ENCODE results near the gene LPP. TPM values are rescaled to one million over a fixed set of nuclear protein-coding genes. Genes with fewer than 3 reads are reported as not detected.

Gene LPP
- total and polyA plus RNA-seq, 4 donors = 11.1 to 219 (median 66.5) TPM

GRCh38 chr3:188861842-188862744 lies 708.1 kb downstream of the LPP start:
- peaks cover 3 to 16% (median 10%) of the 10 kb centered on the region in 5 donors for H3K4me1 ChIP-seq (ENCODE audit: control insufficient read depth in 5 of 5, insufficient read depth in 5 of 5, low read length in 5 of 5)
- no peak for TF ChIP-seq CTCF (IDR thresholded peaks at IDR 0.05; ENCODE audit: control extremely low read depth, extremely low read depth)
- H3K27ac ChIP-seq (ENCODE audit: low read depth in 1 of 2, low read length in 1 of 2) = no peak overlapping the region
- H3K4me3 ChIP-seq = no peak overlapping the region
- H3K9me3 ChIP-seq (ENCODE audit: control insufficient read depth in 4 of 4, insufficient read depth in 3 of 4, low read length in 3 of 4) = no peaks in the 10 kb centered on the region
- ATAC-seq (ENCODE audit: insufficient read depth, low FRiP score) (no peak), DNase-seq (no peak)
- WGBS, 2 donors = 82 to 87% methylated on average over 5 of the region's 5 CpGs
- H3K36me3 ChIP-seq (ENCODE audit: control insufficient read depth in 4 of 4, insufficient read depth in 4 of 4, low read length in 4 of 4) = peaks cover 0 to 7% (median 5%) of the 10 kb centered on the region in 4 donors
- no peak overlapping the region for H3K9ac ChIP-seq (ENCODE audit: insufficient read depth in 1 of 2, low read length in 2 of 2)
- no peaks in the 10 kb centered on the region for H3K27me3 ChIP-seq (ENCODE audit: control insufficient read depth in 3 of 3, insufficient read depth in 3 of 3, low read length in 2 of 3)

GRCh38 chr3:188863999-188864406 lies 710.0 kb downstream of the LPP start:
- H3K9me3 ChIP-seq (ENCODE audit: control insufficient read depth in 4 of 4, insufficient read depth in 3 of 4, low read length in 3 of 4) = no peaks in the 10 kb centered on the region
- H3K27ac ChIP-seq (ENCODE audit: low read depth in 1 of 2, low read length in 1 of 2) = no peak overlapping the region
- no peaks in the 10 kb centered on the region for H3K27me3 ChIP-seq (ENCODE audit: control insufficient read depth in 3 of 3, insufficient read depth in 3 of 3, low read length in 2 of 3)
- TF ChIP-seq CTCF (IDR thresholded peaks at IDR 0.05; ENCODE audit: control extremely low read depth, extremely low read depth) = no peak
- no peak overlapping the region for H3K4me3 ChIP-seq
- H3K36me3 ChIP-seq (ENCODE audit: control insufficient read depth in 4 of 4, insufficient read depth in 4 of 4, low read length in 4 of 4) = peaks cover 0 to 9% (median 8%) of the 10 kb centered on the region in 4 donors
- peak overlapping the region in 1 of 2 donors; percentile 26 for H3K9ac ChIP-seq (ENCODE audit: insufficient read depth in 1 of 2, low read length in 2 of 2)
- DNase-seq = peak in 2 of 3 donors; percentile 17 to 34
- WGBS, 2 donors = 49 to 57% methylated on average over 3 of the region's 3 CpGs
- H3K4me1 ChIP-seq (ENCODE audit: control insufficient read depth in 5 of 5, insufficient read depth in 5 of 5, low read length in 5 of 5) = peaks cover 3 to 16% (median 12%) of the 10 kb centered on the region in 5 donors
- ATAC-seq (ENCODE audit: insufficient read depth, low FRiP score) = no peak

GRCh38 chr3:188867691-188868265 lies 713.8 kb downstream of the LPP start:
- WGBS, 2 donors = 83 to 89% methylated on average over 4 of the region's 4 CpGs
- DNase-seq = no peak
- Histone ChIP-seq H3K27me3 (ENCODE audit: control insufficient read depth in 3 of 3, insufficient read depth in 3 of 3, low read length in 2 of 3) (no peaks in the 10 kb centered on the region), H3K27ac (ENCODE audit: low read depth in 1 of 2, low read length in 1 of 2) (no peak overlapping the region), H3K4me1 (ENCODE audit: control insufficient read depth in 5 of 5, insufficient read depth in 5 of 5, low read length in 5 of 5) (peaks cover 1 to 10% (median 6%) of the 10 kb centered on the region in 5 donors), H3K4me3 (no peak overlapping the region), H3K36me3 (ENCODE audit: control insufficient read depth in 4 of 4, insufficient read depth in 4 of 4, low read length in 4 of 4) (peaks cover 3 to 15% (median 8%) of the 10 kb centered on the region in 4 donors), H3K9ac (ENCODE audit: insufficient read depth in 1 of 2, low read length in 2 of 2) (no peak overlapping the region), H3K9me3 (ENCODE audit: control insufficient read depth in 4 of 4, insufficient read depth in 3 of 4, low read length in 3 of 4) (peaks cover 0 to 2% (median 0%) of the 10 kb centered on the region in 4 donors)
- no peak for TF ChIP-seq CTCF (IDR thresholded peaks at IDR 0.05; ENCODE audit: control extremely low read depth, extremely low read depth)
- no peak for ATAC-seq (ENCODE audit: insufficient read depth, low FRiP score)
